T-helper 2 cell treated with Interferon-gamma antibody and Interleukin-4, amounts not matched to agents 5 μg/mL and 100 μg/mL, for 36 hours (primary cell): ENCODE measurements around the gene SERTAD2.

Experiments
- DNase-seq: peaks from one replicate; pipeline ENCODE4 v3.0.0; 2021; ENCODE audit warnings: low spot score
- H3K27ac Mint-ChIP-seq: one replicate; pipeline ENCODE4 v1.8.0; 2021; ENCODE audit warnings: mild to moderate bottlenecking, mixed read lengths
- H3K27me3 Mint-ChIP-seq: one replicate; pipeline ENCODE4 v1.8.0; 2021; ENCODE audit warnings: low read depth, mixed read lengths
- H3K36me3 Mint-ChIP-seq: one replicate; pipeline ENCODE4 v1.8.0; 2021; ENCODE audit warnings: low read depth, mixed read lengths
- H3K4me1 Mint-ChIP-seq: one replicate; pipeline ENCODE4 v1.8.0; 2021; ENCODE audit warnings: low read depth, mixed read lengths
- H3K4me3 Mint-ChIP-seq: one replicate; pipeline ENCODE4 v1.8.0; 2022; ENCODE audit warnings: mild to moderate bottlenecking, moderate library complexity, mixed read lengths
- H3K9me3 Mint-ChIP-seq: one replicate; pipeline ENCODE4 v1.8.0; 2021; ENCODE audit warnings: mixed read lengths

Gene SERTAD2, protein sequence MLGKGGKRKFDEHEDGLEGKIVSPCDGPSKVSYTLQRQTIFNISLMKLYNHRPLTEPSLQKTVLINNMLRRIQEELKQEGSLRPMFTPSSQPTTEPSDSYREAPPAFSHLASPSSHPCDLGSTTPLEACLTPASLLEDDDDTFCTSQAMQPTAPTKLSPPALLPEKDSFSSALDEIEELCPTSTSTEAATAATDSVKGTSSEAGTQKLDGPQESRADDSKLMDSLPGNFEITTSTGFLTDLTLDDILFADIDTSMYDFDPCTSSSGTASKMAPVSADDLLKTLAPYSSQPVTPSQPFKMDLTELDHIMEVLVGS

DNA sequence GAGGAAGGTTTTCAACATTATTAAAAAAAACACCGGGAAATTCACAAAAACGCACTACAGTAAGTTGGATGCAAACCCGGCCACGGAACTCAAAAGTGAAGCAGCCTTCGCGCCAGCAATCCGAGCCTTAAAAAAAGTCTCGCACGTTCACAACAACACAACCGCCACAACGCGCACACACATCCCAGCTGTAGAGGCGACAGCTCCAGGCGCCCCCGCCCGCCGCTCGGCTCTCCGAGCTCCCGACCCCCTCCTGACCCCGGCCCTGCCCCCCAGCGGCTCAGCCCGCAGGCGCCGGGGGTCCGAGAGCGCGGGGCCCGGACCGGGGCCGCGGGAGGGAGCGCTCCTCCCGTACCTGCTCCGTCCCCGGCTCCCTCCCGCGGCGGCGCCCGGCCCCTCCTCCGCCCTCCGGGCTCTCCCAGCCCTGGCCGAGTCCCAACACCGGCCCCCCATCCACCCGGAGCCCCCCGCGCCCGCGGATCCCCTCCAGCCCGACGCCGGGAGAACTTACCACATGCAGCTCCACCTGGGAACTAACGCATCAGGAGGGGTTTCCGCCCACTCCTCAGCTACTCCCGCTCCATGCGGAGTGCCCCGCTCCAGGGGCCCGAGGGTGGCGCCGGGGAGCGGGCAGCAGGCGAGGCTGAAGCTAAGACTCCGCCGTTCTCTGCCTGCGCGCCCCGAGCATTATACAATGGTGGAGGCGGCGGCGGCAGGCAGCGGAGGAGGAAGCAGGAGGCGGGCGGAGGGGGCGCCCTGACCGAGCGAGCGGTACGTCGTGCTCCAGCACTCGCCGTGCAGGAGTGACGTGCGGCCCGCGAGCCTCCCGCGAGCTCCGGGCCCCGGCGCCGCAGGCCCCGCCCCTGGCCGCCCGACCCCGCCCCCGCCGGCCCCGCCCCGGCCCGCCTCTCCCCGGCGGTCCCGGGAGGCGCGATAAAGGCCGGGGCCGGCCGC, at the start of gene SERTAD2:
TSS of gene SERTAD2 (minus strand) at position 805 of the 954 bp plus-strand sequence. CDS start 17,042 bp downstream, outside the sequence.
- Mint-ChIP-seq H3K4me3 (peak within 1 kb of the TSS; percentile 90), H3K9me3 (no peaks in the 10 kb centered on the region), H3K27me3 (no peaks in the 10 kb centered on the region), H3K27ac (peak within 1 kb of the TSS; percentile 87), H3K36me3 (peaks cover 2% of the 10 kb centered on the region), H3K4me1 (peaks cover 57% of the 10 kb centered on the region)
- DNase-seq: peak; percentile 86

DNA sequence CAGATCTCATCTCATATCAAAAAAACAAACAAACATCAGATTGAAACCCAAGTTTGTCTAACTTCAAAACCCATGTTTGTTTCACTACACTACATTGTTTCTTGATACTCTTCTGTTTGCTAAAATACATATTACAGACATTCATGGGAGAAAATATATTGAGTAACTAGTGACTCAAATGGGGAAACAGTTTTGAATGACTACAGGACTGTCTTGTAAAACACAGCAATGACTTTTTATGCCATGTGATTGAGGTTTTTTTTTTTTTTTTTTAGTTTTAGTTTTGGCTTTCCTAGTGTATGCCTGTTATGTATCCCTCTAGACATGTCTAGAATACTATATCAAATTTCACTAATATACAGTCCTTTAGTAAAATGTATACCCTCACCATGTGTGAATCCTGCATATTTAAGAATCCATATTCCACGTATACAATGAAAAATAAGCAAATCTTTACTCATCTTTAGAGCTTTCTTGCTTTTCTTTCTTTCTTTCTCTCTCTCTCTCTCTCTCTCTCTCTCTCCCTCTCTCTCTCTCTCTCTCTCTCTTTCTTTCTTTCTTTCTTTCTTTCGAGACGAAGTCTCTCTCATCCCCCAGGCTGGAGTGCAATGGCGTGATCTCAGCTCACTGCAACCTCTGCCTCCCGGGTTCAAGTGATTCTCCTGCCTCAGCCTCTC, 46.6 kb upstream of the SERTAD2 start:
- Mint-ChIP-seq H3K27me3 (no peaks in the 10 kb centered on the region), H3K36me3 (peaks cover 9% of the 10 kb centered on the region), H3K9me3 (peaks cover 17% of the 10 kb centered on the region), H3K4me1 (peaks cover 60% of the 10 kb centered on the region), H3K4me3 (peak overlapping the region; percentile 63), H3K27ac (peak overlapping the region; percentile 89)
- DNase-seq: no peak

DNA sequence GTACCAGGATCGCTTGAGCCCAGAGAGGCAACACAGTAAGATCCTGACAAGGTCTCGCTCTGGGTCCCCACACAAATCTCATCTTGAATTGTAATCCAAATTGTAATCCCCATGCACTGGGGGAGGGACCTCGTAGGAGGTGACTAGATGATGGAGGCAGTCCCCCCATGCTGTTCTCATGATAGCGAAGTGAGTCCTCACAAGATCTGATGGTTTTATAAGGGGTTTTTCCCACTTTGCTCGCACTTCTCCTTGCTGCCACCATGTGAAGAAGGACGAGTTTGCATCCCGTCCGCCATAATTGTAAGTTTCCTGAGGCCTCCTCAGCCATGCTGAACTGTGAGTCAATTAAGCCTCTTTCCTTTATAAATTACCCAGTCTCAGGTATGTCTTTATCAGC, 46.0 kb upstream of the SERTAD2 start:
- Mint-ChIP-seq H3K4me3 (peak overlapping the region; percentile 63), H3K27me3 (no peaks in the 10 kb centered on the region), H3K27ac (peak overlapping the region; percentile 89), H3K36me3 (peaks cover 9% of the 10 kb centered on the region), H3K4me1 (peaks cover 55% of the 10 kb centered on the region), H3K9me3 (peaks cover 17% of the 10 kb centered on the region)
- peak; percentile 30 for DNase-seq

DNA sequence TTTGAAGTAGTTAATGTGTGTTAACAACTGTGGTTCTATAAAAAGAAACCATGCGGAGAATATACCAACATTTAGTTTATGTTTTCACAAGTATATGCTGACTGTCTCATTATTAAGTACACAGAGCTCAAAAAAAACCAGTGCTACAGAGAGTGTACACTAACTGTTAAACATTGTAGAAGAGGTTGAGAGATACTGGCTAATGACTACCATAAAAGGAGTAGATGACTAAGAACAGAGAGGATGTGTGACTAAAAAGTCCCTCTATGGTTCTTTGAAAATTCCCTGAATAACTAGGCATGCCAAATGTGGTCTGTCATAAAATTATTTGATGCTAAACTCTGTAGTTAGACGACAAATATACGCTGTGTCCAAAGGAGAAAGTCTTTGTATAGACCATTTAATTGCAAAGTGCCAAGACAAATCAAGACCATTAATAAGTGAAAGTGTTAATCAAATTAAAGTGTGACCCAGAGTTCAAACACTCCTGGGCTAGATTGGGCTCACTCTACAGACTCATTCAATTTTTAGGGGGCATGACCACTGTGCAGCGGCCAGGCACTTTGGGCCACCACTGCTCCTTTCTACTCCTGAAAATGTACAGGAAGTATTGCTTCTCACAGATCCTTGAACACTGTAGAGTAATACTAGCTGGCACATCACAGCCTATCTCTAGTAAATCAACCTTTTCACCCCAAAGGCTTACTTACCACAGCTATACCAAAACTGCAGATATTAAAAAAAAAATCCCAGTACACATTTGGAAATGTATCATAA, 45.1 kb upstream of the SERTAD2 start:
- Mint-ChIP-seq H3K27me3 (no peaks in the 10 kb centered on the region), H3K4me1 (peaks cover 53% of the 10 kb centered on the region), H3K27ac (peak overlapping the region; percentile 89), H3K4me3 (peak overlapping the region; percentile 70), H3K36me3 (peaks cover 9% of the 10 kb centered on the region), H3K9me3 (peaks cover 17% of the 10 kb centered on the region)
- no peak for DNase-seq

DNA sequence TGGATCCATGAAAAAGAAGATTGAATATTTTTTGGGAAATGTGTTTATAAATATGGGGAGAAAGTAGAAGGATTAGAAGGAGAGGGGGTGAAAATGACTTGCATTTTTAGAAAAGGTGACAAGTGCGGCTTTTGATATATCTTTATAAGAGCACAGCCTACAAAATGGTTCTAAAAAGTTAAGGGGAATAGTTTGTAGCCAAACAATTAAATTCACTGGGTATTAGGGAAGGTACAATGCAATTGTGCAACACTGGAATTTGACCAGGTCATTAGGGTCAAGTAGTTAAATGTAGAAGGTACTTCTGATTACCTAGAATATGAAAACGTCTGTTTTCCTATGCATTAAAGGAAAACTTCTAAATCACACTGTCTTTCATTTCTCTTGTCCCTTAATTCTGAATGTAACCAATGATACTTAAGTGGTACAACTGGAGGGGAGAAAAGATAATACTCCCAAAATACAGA, 44.5 kb upstream of the SERTAD2 start:
- H3K4me3 Mint-ChIP-seq: peak overlapping the region; percentile 70
- DNase-seq: no peak
- H3K27me3 Mint-ChIP-seq: no peaks in the 10 kb centered on the region
- H3K9me3 Mint-ChIP-seq: peaks cover 18% of the 10 kb centered on the region
- H3K36me3 Mint-ChIP-seq: peaks cover 12% of the 10 kb centered on the region
- peaks cover 53% of the 10 kb centered on the region for H3K4me1 Mint-ChIP-seq
- H3K27ac Mint-ChIP-seq: peak overlapping the region; percentile 89

DNA sequence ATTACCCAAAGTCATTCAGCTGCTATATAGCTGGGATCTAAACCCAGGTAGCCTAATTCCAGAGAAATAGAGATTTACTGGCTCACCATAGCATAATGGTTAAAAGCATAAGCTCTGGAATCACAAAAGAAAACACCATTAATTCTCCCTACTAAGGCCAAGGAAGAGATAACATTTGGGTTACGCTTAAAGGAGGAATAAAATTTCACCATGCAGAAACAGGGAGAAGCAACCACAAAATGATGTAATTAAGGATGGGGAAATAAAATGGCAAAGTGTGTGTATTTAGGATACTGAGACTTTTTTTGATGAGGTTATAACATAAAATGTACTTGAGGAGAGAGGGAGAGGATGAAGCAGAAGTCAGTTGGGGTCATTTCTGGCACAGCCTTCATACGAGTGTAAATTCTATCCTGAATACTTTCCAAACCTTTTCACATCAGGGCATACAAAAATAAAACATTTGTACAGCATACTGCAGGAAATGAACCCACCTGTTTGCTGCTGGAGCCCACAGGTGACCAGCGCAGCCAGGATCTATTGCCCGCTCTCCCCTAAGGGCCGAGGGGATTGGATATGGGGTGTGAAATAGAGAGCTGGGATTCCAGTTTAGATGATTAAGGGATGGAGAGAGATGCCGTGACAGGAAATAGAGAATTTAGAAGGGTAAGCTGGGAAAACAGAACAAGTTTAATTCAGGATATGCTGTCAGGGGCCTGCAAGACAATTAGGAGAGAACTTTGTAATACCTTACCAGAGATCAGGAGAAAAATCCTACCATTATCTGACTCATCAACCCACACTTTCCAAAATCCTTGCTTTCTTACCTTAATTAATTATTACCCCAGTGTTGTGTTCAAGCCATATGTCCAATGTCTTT, 43.8 kb upstream of the SERTAD2 start:
- no peak for DNase-seq
- Mint-ChIP-seq H3K4me3 (peak overlapping the region; percentile 70), H3K27ac (peak overlapping the region; percentile 58), H3K36me3 (peaks cover 15% of the 10 kb centered on the region), H3K27me3 (no peaks in the 10 kb centered on the region), H3K4me1 (peaks cover 50% of the 10 kb centered on the region), H3K9me3 (peaks cover 20% of the 10 kb centered on the region)

DNA sequence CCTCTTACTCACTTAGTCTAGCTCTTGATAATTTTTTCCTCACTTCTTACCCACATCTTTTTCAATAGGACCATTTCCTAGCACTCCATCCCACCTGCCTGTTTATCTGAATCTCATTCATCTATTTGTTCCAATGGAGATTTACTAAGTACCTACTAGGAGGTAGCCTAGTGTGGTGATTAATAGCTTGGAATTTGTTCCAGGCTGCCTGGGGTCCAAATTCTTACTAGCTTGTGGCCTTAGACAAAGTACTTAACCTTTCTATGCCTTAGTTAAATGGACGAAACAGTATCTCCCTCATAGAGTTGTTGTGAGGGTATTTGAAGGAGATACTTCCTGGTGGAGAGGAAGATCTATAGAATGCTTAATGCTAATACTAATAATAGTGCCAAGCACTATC, 42.9 kb upstream of the SERTAD2 start:
- Mint-ChIP-seq H3K27me3 (no peaks in the 10 kb centered on the region), H3K4me3 (no peak overlapping the region), H3K27ac (no peak overlapping the region), H3K36me3 (peaks cover 20% of the 10 kb centered on the region), H3K9me3 (peaks cover 27% of the 10 kb centered on the region), H3K4me1 (peaks cover 50% of the 10 kb centered on the region)
- DNase-seq: no peak

DNA sequence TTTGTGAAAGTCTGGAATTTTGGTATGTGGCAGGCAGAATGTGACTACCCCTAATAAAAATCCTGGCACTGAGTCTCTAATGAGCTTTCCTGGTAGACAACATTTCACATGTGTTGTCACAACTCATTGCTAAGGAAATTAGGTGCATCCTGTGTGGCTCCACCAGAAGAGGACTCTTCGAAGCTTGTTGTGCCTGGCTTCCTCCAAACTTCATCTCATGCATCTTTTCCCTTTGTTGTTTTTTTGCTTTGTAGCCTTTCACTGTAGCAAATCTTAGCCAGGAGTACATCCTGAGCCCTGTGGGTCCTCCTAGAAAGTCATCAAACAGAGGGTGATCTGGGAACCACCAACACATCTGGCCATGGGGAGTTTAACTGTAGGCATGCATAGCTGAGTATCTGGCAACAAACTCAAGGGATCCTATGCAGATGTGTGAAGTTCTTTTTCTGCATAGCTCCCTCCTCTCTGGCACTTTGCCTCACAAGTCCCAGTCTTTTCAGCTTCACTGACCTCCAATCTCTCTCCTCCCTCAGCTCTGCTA, 42.1 kb upstream of the SERTAD2 start:
- Mint-ChIP-seq H3K27me3 (no peaks in the 10 kb centered on the region), H3K9me3 (peaks cover 23% of the 10 kb centered on the region), H3K27ac (no peak overlapping the region), H3K4me1 (peaks cover 47% of the 10 kb centered on the region), H3K36me3 (peaks cover 17% of the 10 kb centered on the region), H3K4me3 (no peak overlapping the region)
- no peak for DNase-seq

DNA sequence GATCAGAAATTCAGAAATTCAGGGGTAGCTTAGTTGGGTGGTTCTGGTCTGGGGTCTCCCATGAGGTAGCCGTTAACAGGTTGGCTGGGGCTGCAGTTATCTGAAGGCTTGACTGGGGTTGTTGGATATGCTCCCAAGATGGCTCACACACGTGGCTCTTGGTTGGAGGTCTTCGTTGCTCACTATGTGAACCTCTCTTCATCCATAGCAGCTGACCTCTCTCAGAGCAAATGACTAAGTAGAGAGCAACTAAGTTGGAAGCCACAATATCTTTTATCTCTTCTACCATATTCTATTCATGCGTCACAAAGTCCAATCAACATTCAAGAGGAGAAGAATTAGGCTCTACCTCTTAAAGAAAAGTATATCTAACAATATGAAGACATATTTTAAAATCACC, 38.7 kb upstream of the SERTAD2 start:
- no peak for DNase-seq
- H3K4me3 Mint-ChIP-seq: no peak overlapping the region
- H3K36me3 Mint-ChIP-seq: peaks cover 17% of the 10 kb centered on the region
- H3K27ac Mint-ChIP-seq: no peak overlapping the region
- H3K27me3 Mint-ChIP-seq: no peaks in the 10 kb centered on the region
- peaks cover 19% of the 10 kb centered on the region for H3K4me1 Mint-ChIP-seq
- H3K9me3 Mint-ChIP-seq: peaks cover 10% of the 10 kb centered on the region

DNA sequence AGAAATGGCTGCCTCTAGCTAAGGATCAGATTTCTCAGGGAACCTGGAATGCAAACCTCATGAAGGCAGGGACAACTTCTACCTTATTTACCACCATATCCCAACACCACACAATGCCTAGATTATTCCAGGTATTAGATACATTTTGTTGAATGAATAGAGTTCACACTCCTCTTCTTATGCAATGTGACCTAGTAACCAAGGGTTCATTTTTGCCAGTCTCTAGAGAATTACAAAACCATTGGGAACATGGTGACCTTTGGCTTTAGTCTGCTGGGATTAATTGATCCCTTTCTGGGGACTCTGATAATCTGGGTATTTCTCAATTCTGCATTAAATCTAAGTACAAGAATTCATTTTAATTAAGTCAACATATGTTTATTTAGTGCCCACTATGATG, 35.2 kb upstream of the SERTAD2 start:
- H3K27me3 Mint-ChIP-seq: no peaks in the 10 kb centered on the region
- H3K4me1 Mint-ChIP-seq: peaks cover 9% of the 10 kb centered on the region
- no peak overlapping the region for H3K4me3 Mint-ChIP-seq

DNA sequence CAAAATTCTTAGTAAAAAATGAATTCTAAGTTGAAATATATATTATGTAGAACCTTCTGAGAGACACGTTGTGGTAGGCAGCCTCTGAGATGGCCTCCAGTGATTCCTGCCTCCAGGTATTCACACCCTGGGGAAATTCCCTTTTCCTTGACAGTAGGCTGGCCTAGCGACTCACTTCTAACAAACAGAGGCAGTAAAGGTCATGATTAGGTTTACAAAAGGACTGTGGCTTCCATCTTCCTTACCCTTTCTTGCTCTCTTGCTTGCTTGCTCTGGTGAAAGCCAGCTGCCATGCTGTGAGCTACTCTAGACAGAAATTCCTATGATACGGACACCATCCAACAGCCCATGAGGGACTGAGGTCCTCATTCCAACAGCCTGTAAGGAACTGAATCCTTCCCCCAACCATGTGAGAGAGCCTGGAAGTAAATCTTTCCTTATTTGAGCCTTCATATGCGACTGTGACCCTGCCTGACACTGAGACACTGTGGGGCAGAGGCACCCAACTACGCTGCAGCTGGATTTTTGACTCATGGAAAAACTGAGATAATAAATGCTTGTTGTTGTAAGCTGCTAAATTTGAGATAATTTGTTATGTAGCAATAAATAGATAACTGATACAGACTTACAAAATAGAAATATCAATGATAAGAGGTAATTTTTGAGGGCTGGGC, 32.7 kb upstream of the SERTAD2 start:
- Mint-ChIP-seq H3K4me3 (no peak overlapping the region), H3K27ac (no peak overlapping the region), H3K36me3 (peaks cover 6% of the 10 kb centered on the region), H3K27me3 (no peaks in the 10 kb centered on the region), H3K4me1 (peaks cover 16% of the 10 kb centered on the region), H3K9me3 (no peaks in the 10 kb centered on the region)
- no peak for DNase-seq

More for the DNA sequence above, 35.2 kb upstream of the SERTAD2 start:
- peaks cover 10% of the 10 kb centered on the region for H3K9me3 Mint-ChIP-seq
- H3K27ac Mint-ChIP-seq: no peak overlapping the region
- no peak for DNase-seq
- peaks cover 17% of the 10 kb centered on the region for H3K36me3 Mint-ChIP-seq

DNA sequence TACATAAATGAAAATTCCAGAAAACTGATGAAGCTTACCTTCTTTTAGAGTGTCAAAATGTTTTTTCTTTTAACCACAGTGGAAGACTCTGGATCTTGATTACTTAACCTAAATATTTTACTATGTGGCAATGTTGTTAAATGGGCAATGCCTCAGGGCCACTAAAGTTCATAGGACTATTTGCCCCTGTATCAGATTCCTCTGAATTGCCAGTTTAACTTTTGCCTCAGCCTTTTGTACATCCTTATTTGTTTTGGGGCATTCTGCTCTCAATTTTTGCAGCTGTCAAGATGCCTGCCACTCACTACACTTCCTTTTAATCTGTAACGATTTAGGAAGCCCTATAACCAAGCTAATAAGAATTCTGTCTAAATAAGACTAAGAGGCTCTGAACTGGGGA, 31.7 kb upstream of the SERTAD2 start:
- H3K36me3 Mint-ChIP-seq: peaks cover 6% of the 10 kb centered on the region
- no peak overlapping the region for H3K4me3 Mint-ChIP-seq
- H3K9me3 Mint-ChIP-seq: no peaks in the 10 kb centered on the region
- H3K27ac Mint-ChIP-seq: no peak overlapping the region
- peaks cover 16% of the 10 kb centered on the region for H3K4me1 Mint-ChIP-seq
- no peaks in the 10 kb centered on the region for H3K27me3 Mint-ChIP-seq
- DNase-seq: no peak
